NCI-H2029 (cell line): ENCODE data around the gene OR6C68.
"Not testable (repeated sequence)": the region's sequence is repeated elsewhere in the genome, so short reads cannot be mapped to it uniquely, and the experiment has no call there.

Source experiments
- DNase-seq: peaks from one replicate; lab custom pipeline; 2025; lab: John Stamatoyannopoulos, UW

Gene OR6C68

DNA sequence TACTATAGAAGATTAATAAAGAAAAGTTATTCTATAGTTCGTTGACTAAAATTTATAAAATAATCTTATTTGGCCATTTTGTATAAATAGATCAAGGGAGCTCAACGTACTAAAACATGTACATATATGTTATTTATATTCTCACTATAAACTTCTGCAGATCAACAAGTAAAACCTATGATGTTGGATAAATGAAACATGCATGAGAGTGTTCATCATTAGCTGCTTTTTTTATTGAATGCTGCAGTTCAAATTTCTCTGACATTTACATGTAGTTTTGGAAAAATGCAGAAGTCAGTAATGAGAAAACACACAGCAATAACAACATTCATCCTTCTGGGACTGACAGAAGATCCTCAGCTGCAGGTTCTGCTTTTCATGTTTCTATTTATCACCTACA lies at the start of gene OR6C68:
TSS of gene OR6C68 (plus strand) at position 301 of the 400 bp plus-strand sequence. CDS start at position 301, 0 bp downstream.
- no peak for DNase-seq

DNA sequence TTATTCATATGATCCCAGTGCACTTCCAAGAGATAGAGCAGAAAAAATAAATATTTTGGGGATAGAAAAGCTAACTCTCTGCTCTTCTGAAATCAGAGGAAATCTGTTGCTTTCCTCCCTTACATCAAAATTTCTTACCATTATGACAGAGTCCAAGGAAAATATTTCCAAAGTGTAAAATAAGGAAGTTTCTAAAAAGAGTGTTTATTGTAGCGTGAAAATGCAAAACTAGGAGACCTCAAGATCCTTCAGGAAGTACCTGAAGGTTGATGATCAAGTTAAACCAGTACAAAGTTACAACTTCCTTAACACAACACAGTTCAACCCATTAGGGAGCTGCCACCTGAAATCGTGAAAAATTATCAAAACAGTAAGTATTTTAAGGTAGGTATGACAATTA lies 48.4 kb upstream of the OR6C68 start, which contains the start of gene OR6C2:
TSS of gene OR6C2 (plus strand) at position 301 of the 400 bp plus-strand sequence. CDS start 8,138 bp downstream, outside the sequence.
- no peak for DNase-seq

DNA sequence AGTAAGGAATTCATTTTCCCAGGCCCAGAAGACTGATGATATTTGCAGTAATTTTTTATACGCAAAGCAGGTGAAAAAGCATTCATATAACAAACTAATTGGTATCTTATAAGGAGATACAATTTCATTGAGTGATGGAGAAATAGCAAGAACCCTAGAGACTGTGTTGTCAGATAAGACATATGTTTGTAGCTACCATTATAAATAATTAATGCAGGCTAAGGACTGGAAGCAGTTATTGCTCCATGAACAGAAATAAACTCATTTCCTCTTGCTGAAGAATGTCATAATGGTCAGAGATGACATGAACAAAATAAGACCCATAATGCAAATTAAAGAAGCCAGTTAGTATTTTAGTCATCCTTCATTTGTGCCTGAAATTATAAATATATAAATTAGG lies 46.8 kb upstream of the OR6C68 start:
- DNase-seq, result no peak

DNA sequence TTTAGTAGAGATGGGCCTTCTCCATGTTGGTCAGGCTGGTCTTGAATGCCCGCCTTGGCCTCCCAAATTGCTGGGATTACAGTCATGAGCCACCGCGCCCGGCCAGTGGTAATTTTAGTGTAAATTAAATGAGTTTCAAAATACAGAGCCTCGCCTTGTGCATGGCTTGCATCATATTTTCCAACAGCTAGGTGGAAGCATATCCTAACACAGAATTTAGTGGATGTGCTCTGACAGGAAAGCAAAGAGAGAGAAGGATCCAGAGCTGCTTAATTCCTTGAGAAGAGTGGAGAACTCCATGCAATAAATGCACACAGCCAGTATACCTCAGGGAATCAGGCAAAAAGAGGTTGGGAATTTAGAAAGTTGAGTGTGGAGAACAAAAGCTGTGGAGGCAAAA lies 45.9 kb upstream of the OR6C68 start:
- DNase-seq, result no peak

DNA sequence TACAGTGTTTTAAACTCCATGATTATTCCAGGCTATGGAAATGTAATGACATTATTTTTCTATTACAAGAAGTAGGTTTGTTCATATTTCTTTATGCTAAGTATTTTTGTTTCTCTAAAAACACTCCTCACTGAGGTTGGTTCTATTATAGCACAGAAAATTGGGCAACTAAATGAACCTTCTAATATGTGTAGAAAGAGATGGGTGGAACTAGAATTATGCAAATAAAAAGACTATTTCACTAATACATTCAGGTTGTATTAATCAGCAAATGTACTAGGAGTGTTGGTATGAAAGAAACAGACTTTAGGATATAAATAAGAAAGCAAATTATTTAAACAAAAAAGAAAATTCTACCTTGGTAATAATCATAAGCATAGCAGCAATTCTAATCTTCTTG lies 43.4 kb upstream of the OR6C68 start:
- DNase-seq, result no peak

DNA sequence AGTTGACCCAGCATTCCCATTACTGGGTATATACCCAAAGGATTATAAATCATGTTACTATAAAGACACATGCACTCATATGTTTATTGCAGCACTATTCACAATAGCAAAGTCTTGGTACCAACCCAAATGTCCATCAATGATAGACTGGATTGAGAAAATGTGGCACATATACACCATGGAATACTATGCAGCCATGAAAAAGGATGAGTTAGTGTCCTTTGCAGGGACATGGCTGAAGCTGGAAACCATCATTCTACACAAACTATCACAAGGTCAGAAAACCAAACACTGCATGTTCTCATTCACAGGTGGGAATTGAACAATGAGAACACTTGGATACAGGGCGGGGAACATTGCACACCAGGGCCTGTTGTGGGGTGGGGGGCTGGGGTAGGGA lies 27.3 kb upstream of the OR6C68 start:
- not testable (repeated sequence) for DNase-seq

DNA sequence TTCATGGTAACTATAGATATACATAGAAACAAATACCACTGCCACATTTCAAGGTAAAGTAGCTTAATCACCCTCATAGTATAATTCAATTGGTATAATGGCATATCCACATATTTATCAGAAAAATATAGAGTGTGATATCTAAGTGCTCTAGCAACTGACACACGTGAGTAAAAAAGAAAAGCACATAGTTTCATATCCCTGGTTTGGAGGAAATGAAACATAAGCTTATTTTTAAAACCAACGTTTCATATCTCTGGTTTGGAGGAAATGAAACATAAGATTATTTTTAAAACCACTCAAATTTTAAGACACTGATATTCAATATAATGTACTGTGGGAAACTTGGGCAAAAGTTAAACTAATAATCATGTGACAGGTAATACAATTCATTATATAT lies 24.3 kb upstream of the OR6C68 start:
- no peak for DNase-seq

DNA sequence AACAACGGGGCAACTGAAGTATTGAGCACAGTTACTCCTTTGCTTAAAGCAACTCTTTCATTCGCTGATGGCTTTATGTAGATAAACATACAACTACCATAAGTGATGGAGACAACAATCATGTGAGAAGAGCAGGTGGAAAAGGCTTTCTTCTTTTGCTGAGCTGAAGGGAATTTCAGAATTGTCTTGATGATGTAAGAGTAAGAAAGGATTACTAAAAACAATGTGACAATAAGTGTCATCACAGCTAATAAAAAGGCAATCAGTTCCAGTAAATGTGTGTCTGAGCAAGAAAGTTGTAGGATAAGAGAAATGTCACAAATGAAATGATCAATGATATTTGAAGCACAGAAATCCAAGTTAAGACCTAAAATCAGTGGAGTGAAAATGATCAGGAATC lies 22.9 kb upstream of the OR6C68 start:
- DNase-seq, result no peak

DNA sequence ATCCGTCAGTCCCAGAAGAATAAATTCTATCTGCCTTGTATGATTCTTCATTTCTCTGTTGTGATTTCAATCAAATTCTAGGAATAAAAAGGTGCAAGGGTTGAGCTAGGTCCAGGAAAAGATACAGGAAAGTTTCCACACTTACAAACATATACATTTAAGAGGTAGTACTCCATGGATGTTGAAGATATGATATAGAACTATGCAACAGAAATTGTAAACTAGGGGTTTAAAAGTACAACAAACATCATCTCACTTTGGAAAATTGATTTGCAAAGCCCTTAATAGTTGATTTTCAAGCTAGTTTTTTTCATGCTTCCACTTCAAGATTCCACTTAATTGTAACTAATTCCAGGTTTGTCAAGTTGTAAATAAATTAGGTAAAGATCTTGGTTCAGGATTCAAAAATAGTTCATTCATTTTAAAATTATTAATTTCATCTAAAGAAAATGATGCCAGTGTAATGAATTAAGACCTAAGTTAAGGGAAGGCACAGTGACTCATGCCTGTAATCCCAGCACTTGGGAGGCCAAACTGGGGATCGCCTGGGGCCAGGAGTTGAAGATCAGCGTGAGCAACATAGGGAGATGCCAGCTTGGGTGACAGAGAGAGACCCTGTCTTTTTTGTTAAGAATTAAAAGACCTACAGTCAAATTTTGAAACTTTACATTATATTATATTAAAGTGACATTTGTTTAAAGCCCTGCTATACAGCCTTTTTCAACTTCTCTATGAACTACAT lies 21.9 kb upstream of the OR6C68 start, which contains the start of gene OR6C70:
TSS of gene OR6C70 (minus strand) at position 51 of the 742 bp plus-strand sequence. CDS start at position 51, 0 bp downstream.
- no peak for DNase-seq

DNA sequence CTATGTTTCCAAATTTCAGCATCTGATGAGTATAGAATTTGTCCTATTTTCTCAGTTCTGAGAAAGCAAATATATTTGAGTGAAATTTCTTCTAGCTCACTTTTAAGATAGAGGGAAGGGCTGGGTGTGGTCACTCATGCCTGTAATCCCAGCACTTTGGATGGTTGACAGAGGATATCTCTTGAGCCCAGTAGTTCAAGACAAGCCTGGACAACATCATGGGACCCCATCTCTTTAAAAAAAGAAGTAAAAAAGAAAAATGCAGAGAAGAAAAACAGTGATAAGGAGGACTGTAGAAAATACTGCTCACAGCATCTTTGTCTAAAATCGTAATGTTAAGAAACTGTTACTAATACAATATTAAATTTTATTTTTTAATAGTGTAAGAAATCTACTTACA lies 19.9 kb upstream of the OR6C68 start:
- DNase-seq, result no peak

DNA sequence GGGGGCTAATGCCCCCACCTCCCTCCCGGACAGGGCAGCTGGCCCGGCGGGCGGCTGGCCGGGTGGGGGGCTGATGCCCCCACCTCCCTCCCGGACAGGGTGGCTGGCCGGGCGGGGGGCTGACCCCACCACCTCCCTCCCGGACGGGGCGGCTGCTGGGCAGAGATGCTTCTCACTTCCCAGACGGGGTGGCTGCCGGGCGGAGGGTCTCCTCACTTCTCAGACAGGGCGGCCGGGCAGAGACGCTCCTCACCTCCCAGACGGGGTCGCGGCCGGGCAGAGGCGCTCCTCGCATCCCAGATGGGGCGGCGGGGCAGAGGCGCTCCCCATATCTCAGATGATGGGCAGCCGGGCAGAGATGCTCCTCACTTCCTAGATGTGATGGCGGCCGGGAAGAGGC lies 13.0 kb upstream of the OR6C68 start:
- DNase-seq, result not testable (repeated sequence)

DNA sequence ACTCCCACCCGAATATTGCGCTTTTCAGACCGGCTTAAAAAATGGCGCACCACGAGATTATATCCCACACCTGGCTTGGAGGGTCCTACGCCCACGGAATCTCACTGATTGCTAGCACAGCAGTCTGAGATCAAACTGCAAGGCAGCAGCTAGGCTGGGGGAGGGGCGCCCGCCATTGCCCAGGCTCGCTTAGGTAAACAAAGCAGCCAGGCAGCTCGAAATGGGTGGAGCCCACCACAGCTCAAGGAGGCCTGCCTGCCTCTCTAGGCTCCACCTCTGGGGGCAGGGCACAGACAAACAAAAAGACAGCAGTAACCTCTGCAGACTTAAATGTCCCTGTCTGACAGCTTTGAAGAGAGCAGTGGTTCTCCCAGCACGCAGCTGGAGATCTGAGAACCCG lies 7.9 kb upstream of the OR6C68 start:
- DNase-seq, result not testable (repeated sequence)

DNA sequence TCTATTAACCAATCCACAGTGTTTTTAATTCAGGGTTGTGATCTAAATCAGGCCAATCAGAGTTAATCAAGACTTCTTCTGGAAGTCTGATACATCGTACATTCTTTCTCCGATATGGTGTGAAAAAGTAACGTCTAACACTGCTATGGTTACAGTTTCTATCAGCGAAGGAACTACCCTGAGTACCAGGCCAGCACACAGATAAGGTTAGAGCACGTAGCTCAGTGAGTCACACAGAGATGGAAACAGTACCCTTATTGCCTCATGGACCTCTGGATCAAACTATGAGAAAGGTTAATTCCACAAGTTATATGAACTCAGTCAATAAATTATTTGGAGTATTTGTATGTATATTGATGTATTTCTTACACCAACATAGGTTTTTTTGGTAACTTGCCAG lies 3.3 kb downstream of the OR6C68 start:
- DNase-seq, result no peak

DNA sequence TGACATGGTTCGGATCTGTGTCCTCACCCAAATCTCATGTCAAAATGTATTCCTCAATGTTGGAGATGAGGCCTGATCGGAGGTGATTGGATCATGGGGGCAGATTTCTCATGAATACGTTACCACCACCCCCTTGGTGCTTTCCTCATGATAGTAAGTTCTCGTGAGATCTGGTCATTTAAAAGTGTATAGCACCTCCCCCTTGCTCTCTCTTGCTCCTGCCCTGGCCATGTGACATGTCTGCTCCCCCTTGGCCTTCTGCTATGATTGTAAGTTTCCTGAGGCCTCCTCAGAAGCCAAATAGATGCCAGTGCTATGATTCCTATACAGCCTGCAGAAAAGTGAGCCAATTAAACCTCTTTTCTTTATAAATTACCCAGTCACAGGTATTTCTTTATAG lies 7.1 kb downstream of the OR6C68 start:
- no peak for DNase-seq

DNA sequence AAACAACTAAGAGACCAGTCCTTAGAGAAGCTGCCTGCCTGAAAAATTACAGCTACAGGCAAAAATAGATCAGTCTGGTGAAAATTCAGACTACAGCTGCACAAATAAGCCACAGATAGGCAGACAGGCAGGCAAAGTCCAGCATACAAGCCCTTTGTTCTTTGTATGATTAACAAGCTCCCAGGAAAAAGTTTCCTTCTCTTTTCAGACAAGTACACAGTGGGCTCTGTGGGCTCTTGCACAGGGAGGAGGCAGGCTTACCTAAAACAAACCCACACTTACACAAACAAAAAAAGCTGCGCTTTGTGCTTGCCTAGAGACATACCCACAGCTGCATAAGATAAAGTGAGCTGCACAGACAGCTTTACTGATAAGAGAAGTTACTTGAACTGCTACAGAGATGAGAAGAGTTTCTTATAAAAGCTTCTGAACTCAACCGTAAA lies 7.7 kb downstream of the OR6C68 start:
- DNase-seq, result no peak

DNA sequence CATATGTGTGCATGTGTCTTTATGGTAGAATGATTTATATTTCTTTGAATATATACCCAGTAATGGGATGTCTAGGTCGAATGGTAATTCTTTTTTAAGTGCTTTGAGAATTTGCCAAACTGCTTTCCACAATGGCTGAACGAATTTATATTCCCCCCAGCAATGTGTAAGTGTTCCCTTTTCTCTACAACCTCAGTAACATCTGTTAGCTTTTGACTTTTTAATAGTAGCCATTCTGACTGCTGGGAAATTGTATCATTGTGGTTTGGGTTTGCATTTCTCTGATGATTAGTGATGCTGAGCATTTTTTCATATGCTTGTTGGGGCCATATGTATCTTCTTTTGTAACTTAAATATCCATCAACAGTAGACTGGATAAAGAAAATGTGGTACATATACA lies 9.4 kb downstream of the OR6C68 start:
- no peak for DNase-seq

DNA sequence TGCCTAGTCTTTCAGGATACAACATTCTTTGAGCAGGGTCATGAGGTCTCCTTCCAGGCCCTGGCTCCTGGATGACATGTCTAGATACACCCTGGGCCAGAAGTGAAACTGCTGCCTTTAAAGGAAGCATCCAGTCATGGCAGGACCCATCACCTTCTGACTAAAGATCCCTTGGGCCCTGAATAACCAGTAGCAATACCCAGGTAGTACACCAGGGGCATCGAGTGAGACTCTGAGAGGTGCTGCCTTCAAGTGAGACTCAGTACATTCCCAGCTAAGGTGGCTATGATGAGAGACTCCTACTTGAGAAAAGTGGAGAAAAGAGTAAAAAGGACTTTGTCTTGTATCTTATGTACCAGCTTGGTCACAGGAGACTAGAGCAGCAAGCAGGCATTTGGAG lies 23.5 kb downstream of the OR6C68 start:
- no peak for DNase-seq

DNA sequence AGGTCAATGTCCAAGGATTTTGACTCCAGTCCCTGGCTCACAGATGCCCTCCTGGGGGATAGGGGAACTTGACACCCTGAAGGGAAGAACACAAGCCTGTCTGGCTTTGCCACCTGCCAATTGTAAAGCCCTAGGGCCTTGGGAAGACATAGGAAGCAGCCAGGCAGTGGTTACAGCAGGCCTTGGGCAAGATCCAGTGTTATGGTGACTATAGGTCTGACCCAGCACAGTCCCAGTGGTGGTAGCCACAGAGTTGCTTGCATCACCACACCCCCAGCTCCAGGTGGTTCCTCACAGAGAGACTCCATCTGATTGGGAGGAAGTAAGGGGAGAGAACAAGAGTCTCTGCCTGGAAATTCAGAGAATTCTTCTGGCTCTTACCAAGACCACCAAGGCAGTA lies 24.2 kb downstream of the OR6C68 start:
- DNase-seq, result no peak
